NB4 (cell line): ENCODE results near the gene SYT3.

Source experiments
- CTCF ChIP-seq: IDR thresholded peaks from one replicate; pipeline ENCODE4 v1.5.1; 2012; ENCODE audit warnings: low read depth, low read length
- POLR2A ChIP-seq: IDR thresholded peaks from 2 replicates; pipeline ENCODE4 v1.6.1; 2011; ENCODE audit warnings: mild to moderate bottlenecking; ENCODE audit not compliant: insufficient read length; ENCODE audit errors: extremely low read depth

- TF ChIP-seq CTCF (no peak), POLR2A (no peak)
Observed at GRCh38 chr19:50629194-50629593, 10.5 kb downstream of the SYT3 start.
